ENCODE data around the gene CDKAL1.
"Not testable (repeated sequence)": the region's sequence is repeated elsewhere in the genome, so short reads cannot be mapped to it uniquely, and the experiment has no call there.

CDKAL1 gene

GRCh38 chr6:21085643-21086042 is 551.4 kb downstream of the CDKAL1 start:
- no peak overlapping the region for H2BK12ac ChIP-seq (ENCODE audit: low read length)
- no peak overlapping the region for H3K4me2 ChIP-seq (ENCODE audit: insufficient read depth, low read length, poor library complexity, severe bottlenecking)
- no CpG with 5 or more reads among the region's 3 CpGs for WGBS, 2 donors (ENCODE audit: extremely low coverage in 2 of 2, insufficient read length in 2 of 2, insufficient replicate concordance in 1 of 2)
- no peak overlapping the region for H2BK15ac ChIP-seq (ENCODE audit: low read length)
- H3K14ac ChIP-seq (ENCODE audit: low read length) = no peak overlapping the region
- H3K4me1 ChIP-seq (ENCODE audit: control insufficient read depth in 2 of 2, insufficient read depth in 1 of 2, low read depth in 1 of 2, low read length in 2 of 2) = no peaks in the 10 kb centered on the region
- no peak overlapping the region for H3K4me3 ChIP-seq (ENCODE audit: low read length in 2 of 2)
- no peak overlapping the region for H4K91ac ChIP-seq (ENCODE audit: low read depth, low read length, poor library complexity)
- DNase-seq (ENCODE audit: low spot score) = no peak
- H3K9me3 ChIP-seq (replicated peaks in 1 of 2; ENCODE audit: control insufficient read depth in 2 of 2, insufficient read depth in 1 of 2, low read depth in 1 of 2, low read length in 2 of 2) = no peaks in the 10 kb centered on the region
- no peak overlapping the region for H3K4ac ChIP-seq (ENCODE audit: low read length)
- no peak overlapping the region for H3K23ac ChIP-seq (ENCODE audit: low read depth, low read length, poor library complexity)
- H3K79me1 ChIP-seq (ENCODE audit: low read depth, low read length) = no peaks in the 10 kb centered on the region
- H3K18ac ChIP-seq (ENCODE audit: low read length) = no peak overlapping the region
- H3K27me3 ChIP-seq (ENCODE audit: control insufficient read depth in 3 of 3, insufficient read depth in 3 of 3, low read depth in 1 of 3, low read length in 3 of 3) = no peaks in the 10 kb centered on the region
- H2BK5ac ChIP-seq (ENCODE audit: low read length) = no peak overlapping the region
- no peak overlapping the region for H4K8ac ChIP-seq (ENCODE audit: low read depth, low read length)
- H3K36me3 ChIP-seq (replicated peaks in 1 of 2; ENCODE audit: control insufficient read depth in 2 of 2, insufficient read depth in 2 of 2, low read length in 2 of 2) = no peaks in the 10 kb centered on the region
- no peak overlapping the region for H3K27ac ChIP-seq (replicated peaks; ENCODE audit: low read length)
- no peak overlapping the region for H2AFZ ChIP-seq (ENCODE audit: low read length)
- no peak overlapping the region for H2AK5ac ChIP-seq (ENCODE audit: low read depth, low read length)
- no peak overlapping the region for H2BK120ac ChIP-seq (ENCODE audit: low read depth, low read length)
- no peak overlapping the region for H3K9ac ChIP-seq (ENCODE audit: low read depth, low read length, poor library complexity)

GRCh38 chr6:21087188-21087587 is 552.9 kb downstream of the CDKAL1 start:
- Histone ChIP-seq H2BK120ac (ENCODE audit: low read depth, low read length) (no peak overlapping the region), H2BK15ac (ENCODE audit: low read length) (no peak overlapping the region), H3K9ac (ENCODE audit: low read depth, low read length, poor library complexity) (no peak overlapping the region), H3K79me1 (ENCODE audit: low read depth, low read length) (no peaks in the 10 kb centered on the region), H3K4me2 (ENCODE audit: insufficient read depth, low read length, poor library complexity, severe bottlenecking) (no peak overlapping the region), H3K9me3 (replicated peaks in 1 of 2; ENCODE audit: control insufficient read depth in 2 of 2, insufficient read depth in 1 of 2, low read depth in 1 of 2, low read length in 2 of 2) (no peaks in the 10 kb centered on the region), H2BK5ac (ENCODE audit: low read length) (no peak overlapping the region), H3K4me1 (ENCODE audit: control insufficient read depth in 2 of 2, insufficient read depth in 1 of 2, low read depth in 1 of 2, low read length in 2 of 2) (no peaks in the 10 kb centered on the region), H3K18ac (ENCODE audit: low read length) (no peak overlapping the region), H2BK12ac (ENCODE audit: low read length) (no peak overlapping the region), H3K27me3 (ENCODE audit: control insufficient read depth in 3 of 3, insufficient read depth in 3 of 3, low read depth in 1 of 3, low read length in 3 of 3) (no peaks in the 10 kb centered on the region), H3K14ac (ENCODE audit: low read length) (no peak overlapping the region), H2AFZ (ENCODE audit: low read length) (no peak overlapping the region), H4K91ac (ENCODE audit: low read depth, low read length, poor library complexity) (no peak overlapping the region), H4K8ac (ENCODE audit: low read depth, low read length) (no peak overlapping the region), H3K27ac (replicated peaks; ENCODE audit: low read length) (no peak overlapping the region), H2AK5ac (ENCODE audit: low read depth, low read length) (no peak overlapping the region), H3K36me3 (replicated peaks in 1 of 2; ENCODE audit: control insufficient read depth in 2 of 2, insufficient read depth in 2 of 2, low read length in 2 of 2) (no peaks in the 10 kb centered on the region), H3K4ac (ENCODE audit: low read length) (no peak overlapping the region), H3K23ac (ENCODE audit: low read depth, low read length, poor library complexity) (no peak overlapping the region), H3K4me3 (ENCODE audit: low read length in 2 of 2) (no peak overlapping the region)
- no CpG with 5 or more reads among the region's 4 CpGs for WGBS, 2 donors (ENCODE audit: extremely low coverage in 2 of 2, insufficient read length in 2 of 2, insufficient replicate concordance in 1 of 2)
- no peak for DNase-seq (ENCODE audit: low spot score)

GRCh38 chr6:21091411-21091810 is 557.2 kb downstream of the CDKAL1 start:
- no peak overlapping the region for H2BK120ac ChIP-seq (ENCODE audit: low read depth, low read length)
- H3K27me3 ChIP-seq (ENCODE audit: control insufficient read depth in 3 of 3, insufficient read depth in 3 of 3, low read depth in 1 of 3, low read length in 3 of 3) = no peaks in the 10 kb centered on the region
- no peaks in the 10 kb centered on the region for H3K9me3 ChIP-seq (replicated peaks in 1 of 2; ENCODE audit: control insufficient read depth in 2 of 2, insufficient read depth in 1 of 2, low read depth in 1 of 2, low read length in 2 of 2)
- H3K4me3 ChIP-seq (ENCODE audit: low read length in 2 of 2) = no peak overlapping the region
- no peak overlapping the region for H3K9ac ChIP-seq (ENCODE audit: low read depth, low read length, poor library complexity)
- no peak overlapping the region for H3K23ac ChIP-seq (ENCODE audit: low read depth, low read length, poor library complexity)
- no peak overlapping the region for H3K27ac ChIP-seq (replicated peaks; ENCODE audit: low read length)
- WGBS, 2 donors (ENCODE audit: extremely low coverage in 2 of 2, insufficient read length in 2 of 2, insufficient replicate concordance in 1 of 2) = no CpG with 5 or more reads among the region's 2 CpGs
- no peak for DNase-seq (ENCODE audit: low spot score)
- no peak overlapping the region for H3K4ac ChIP-seq (ENCODE audit: low read length)
- no peak overlapping the region for H4K8ac ChIP-seq (ENCODE audit: low read depth, low read length)
- no peaks in the 10 kb centered on the region for H3K79me1 ChIP-seq (ENCODE audit: low read depth, low read length)
- H3K36me3 ChIP-seq (replicated peaks in 1 of 2; ENCODE audit: control insufficient read depth in 2 of 2, insufficient read depth in 2 of 2, low read length in 2 of 2) = no peaks in the 10 kb centered on the region
- no peak overlapping the region for H3K18ac ChIP-seq (ENCODE audit: low read length)
- H2BK15ac ChIP-seq (ENCODE audit: low read length) = no peak overlapping the region
- H2AK5ac ChIP-seq (ENCODE audit: low read depth, low read length) = no peak overlapping the region
- no peak overlapping the region for H3K4me2 ChIP-seq (ENCODE audit: insufficient read depth, low read length, poor library complexity, severe bottlenecking)
- no peak overlapping the region for H2BK5ac ChIP-seq (ENCODE audit: low read length)
- H4K91ac ChIP-seq (ENCODE audit: low read depth, low read length, poor library complexity) = no peak overlapping the region
- no peaks in the 10 kb centered on the region for H3K4me1 ChIP-seq (ENCODE audit: control insufficient read depth in 2 of 2, insufficient read depth in 1 of 2, low read depth in 1 of 2, low read length in 2 of 2)
- H2AFZ ChIP-seq (ENCODE audit: low read length) = no peak overlapping the region
- H3K14ac ChIP-seq (ENCODE audit: low read length) = no peak overlapping the region
- no peak overlapping the region for H2BK12ac ChIP-seq (ENCODE audit: low read length)

GRCh38 chr6:21092231-21092772 is 558.0 kb downstream of the CDKAL1 start:
- not testable (repeated sequence) for H4K91ac ChIP-seq (ENCODE audit: low read depth, low read length, poor library complexity); H2BK120ac ChIP-seq (ENCODE audit: low read depth, low read length); H3K27me3 ChIP-seq (ENCODE audit: control insufficient read depth in 3 of 3, insufficient read depth in 3 of 3, low read depth in 1 of 3, low read length in 3 of 3); H2BK12ac ChIP-seq (ENCODE audit: low read length); H2AFZ ChIP-seq (ENCODE audit: low read length); H3K4me3 ChIP-seq (ENCODE audit: low read length in 2 of 2); H2BK5ac ChIP-seq (ENCODE audit: low read length); H2AK5ac ChIP-seq (ENCODE audit: low read depth, low read length); H3K4me1 ChIP-seq (ENCODE audit: control insufficient read depth in 2 of 2, insufficient read depth in 1 of 2, low read depth in 1 of 2, low read length in 2 of 2); H3K23ac ChIP-seq (ENCODE audit: low read depth, low read length, poor library complexity); DNase-seq (ENCODE audit: low spot score); H3K9me3 ChIP-seq (replicated peaks in 1 of 2; ENCODE audit: control insufficient read depth in 2 of 2, insufficient read depth in 1 of 2, low read depth in 1 of 2, low read length in 2 of 2); H2BK15ac ChIP-seq (ENCODE audit: low read length); H4K8ac ChIP-seq (ENCODE audit: low read depth, low read length); H3K4me2 ChIP-seq (ENCODE audit: insufficient read depth, low read length, poor library complexity, severe bottlenecking); H3K79me1 ChIP-seq (ENCODE audit: low read depth, low read length); H3K18ac ChIP-seq (ENCODE audit: low read length); H3K14ac ChIP-seq (ENCODE audit: low read length); H3K36me3 ChIP-seq (replicated peaks in 1 of 2; ENCODE audit: control insufficient read depth in 2 of 2, insufficient read depth in 2 of 2, low read length in 2 of 2); H3K9ac ChIP-seq (ENCODE audit: low read depth, low read length, poor library complexity); H3K4ac ChIP-seq (ENCODE audit: low read length)
- H3K27ac ChIP-seq (replicated peaks; ENCODE audit: low read length) = peak overlapping the region; percentile 24
- no CpG with 5 or more reads among the region's 6 CpGs for WGBS, 2 donors (ENCODE audit: extremely low coverage in 2 of 2, insufficient read length in 2 of 2, insufficient replicate concordance in 1 of 2)

Data from neuronal stem cell (in vitro differentiated cells).